HepG2 (cell line): ENCODE measurements around the gene SUPT20HL1.

Source experiments
- CTCF ChIP-seq: sonication (generic); formaldehyde crosslinking; IDR thresholded peaks from 2 replicates; pipeline ENCODE4 v1.5.0; 2020; ENCODE audit warnings: mild to moderate bottlenecking, missing genetic modification reagents, moderate library complexity
- EEA1 ChIP-seq: sonication (generic); formaldehyde crosslinking; IDR thresholded peaks from 2 replicates; pipeline ENCODE4 v1.5.1; 2020; ENCODE audit warnings: mild to moderate bottlenecking, missing genetic modification reagents, borderline replicate concordance
- EZH2 ChIP-seq: conservative IDR thresholded peaks from 2 replicates; pipeline ENCODE4 v1.6.1; 2012; ENCODE audit warnings: mild to moderate bottlenecking, low read depth, low read length, moderate library complexity
- FOXM1 ChIP-seq: sonication (generic); formaldehyde crosslinking; IDR thresholded peaks from 2 replicates; pipeline ENCODE4 v1.5.0; 2020; ENCODE audit warnings: missing genetic modification reagents
- HDAC2 ChIP-seq: sonication (generic); formaldehyde crosslinking; IDR thresholded peaks from 2 replicates; pipeline ENCODE4 v1.4.0; 2020; ENCODE audit warnings: missing genetic modification reagents
- NBN ChIP-seq: fragments of 450-650 bp; conservative IDR thresholded peaks from 2 replicates; pipeline ENCODE4 v1.6.1; 2017
- NFRKB ChIP-seq: fragments of 450-650 bp; IDR thresholded peaks from 2 replicates; pipeline ENCODE4 v1.6.1; 2017
- PLRG1 ChIP-seq: fragments of 450-650 bp; conservative IDR thresholded peaks from 2 replicates; pipeline ENCODE4 v1.6.1; 2016
- PREB ChIP-seq: sonication (generic); formaldehyde crosslinking; IDR thresholded peaks from 2 replicates; pipeline ENCODE4 v1.4.0; 2020; ENCODE audit warnings: missing genetic modification reagents
- RNF2 ChIP-seq: fragments of 450-650 bp; conservative IDR thresholded peaks from 2 replicates; pipeline ENCODE4 v1.6.1; 2016; ENCODE audit warnings: low read depth
- STAG1 ChIP-seq: sonication (generic); formaldehyde crosslinking; IDR thresholded peaks from 2 replicates; pipeline ENCODE4 v1.4.0; 2020; ENCODE audit warnings: missing genetic modification reagents
- ZBTB33 ChIP-seq: sonication (generic); formaldehyde crosslinking; IDR thresholded peaks from 2 replicates; pipeline ENCODE4 v1.4.0; 2020; ENCODE audit warnings: missing genetic modification reagents
- ZNF232 ChIP-seq: sonication (generic); formaldehyde crosslinking; IDR thresholded peaks from 2 replicates; pipeline ENCODE4 v1.4.0; 2020; ENCODE audit warnings: missing genetic modification reagents, borderline replicate concordance

GRCh38 chrX:24332878-24333277, 27.6 kb upstream of the SUPT20HL1 start:
- TF ChIP-seq EEA1 (CRISPR knock-in tag) (no peak), PREB (CRISPR knock-in tag) (no peak), CTCF (no peak), HDAC2 (CRISPR knock-in tag) (no peak), NBN (no peak), NFRKB (no peak), EZH2 (no peak), ZNF232 (CRISPR knock-in tag) (no peak), FOXM1 (CRISPR knock-in tag) (no peak), PLRG1 (no peak), ZBTB33 (CRISPR knock-in tag) (no peak), STAG1 (CRISPR knock-in tag) (no peak), RNF2 (no peak)
